Central memory CD4-positive, alpha-beta T cell (primary cell): ENCODE results near the gene HNRNPAB.

Source experiments
- DNase-seq: peaks from one replicate; pipeline ENCODE4 v3.0.0; 2022
- total RNA-seq, 3 experiments: gene quantifications; one replicate each; lab custom pipeline; 2026; lab: John Stamatoyannopoulos, UW

Gene HNRNPAB
- 94.4 to 570 (median 118) reads per million in 3 experiments for total RNA-seq

- peak; percentile 95 for DNase-seq
Observed at GRCh38 chr5:178204182-178204934, at the start of gene HNRNPAB. HNRNPAB (plus strand) TSS chr5:178204533; CDS start chr5:178204838, 305 bp downstream.

GRCh38 chr5:178155065-178155464 is 49.3 kb upstream of the HNRNPAB start:
- no peak for DNase-seq

- no peak for DNase-seq
Observed at GRCh38 chr5:178160176-178160575, 44.2 kb upstream of the HNRNPAB start.

GRCh38 chr5:178162481-178162880 is 41.9 kb upstream of the HNRNPAB start:
- no peak for DNase-seq

- DNase-seq: peak; percentile 83
Observed at GRCh38 chr5:178163772-178164735, 40.3 kb upstream of the HNRNPAB start.

- DNase-seq: no peak
Observed at GRCh38 chr5:178165581-178165980, 38.8 kb upstream of the HNRNPAB start.

GRCh38 chr5:178170455-178170854 is 33.9 kb upstream of the HNRNPAB start:
- no peak for DNase-seq

- no peak for DNase-seq
Observed at GRCh38 chr5:178174456-178174855, 29.9 kb upstream of the HNRNPAB start.

GRCh38 chr5:178176791-178177190 is 27.5 kb upstream of the HNRNPAB start:
- no peak for DNase-seq

GRCh38 chr5:178177569-178177968 is 26.8 kb upstream of the HNRNPAB start:
- no peak for DNase-seq

GRCh38 chr5:178180141-178180863 is 24.0 kb upstream of the HNRNPAB start:
- DNase-seq: no peak

GRCh38 chr5:178182158-178182876 is 22.0 kb upstream of the HNRNPAB start:
- DNase-seq: no peak

- DNase-seq: no peak
Observed at GRCh38 chr5:178186427-178186826, 17.9 kb upstream of the HNRNPAB start.

- no peak for DNase-seq
Observed at GRCh38 chr5:178187014-178187413, 17.3 kb upstream of the HNRNPAB start, which contains the start of gene GMCL2. GMCL2 (minus strand) TSS chr5:178187371; CDS start chr5:178187299, 72 bp downstream.

GRCh38 chr5:178189433-178189832 is 14.9 kb upstream of the HNRNPAB start:
- no peak for DNase-seq

- no peak for DNase-seq
Observed at GRCh38 chr5:178191661-178192060, 12.7 kb upstream of the HNRNPAB start.

GRCh38 chr5:178192244-178192643 is 12.1 kb upstream of the HNRNPAB start:
- DNase-seq: no peak

GRCh38 chr5:178192787-178193186 is 11.5 kb upstream of the HNRNPAB start:
- no peak for DNase-seq

GRCh38 chr5:178193251-178193809 is 11.0 kb upstream of the HNRNPAB start:
- DNase-seq: no peak

GRCh38 chr5:178194026-178194425 is 10.3 kb upstream of the HNRNPAB start:
- DNase-seq: no peak

GRCh38 chr5:178196281-178196812 is 8.0 kb upstream of the HNRNPAB start:
- no peak for DNase-seq
